OCI-LY7 (cell line): ENCODE measurements around the gene SPNS2. TPM values are rescaled to one million over a fixed set of nuclear protein-coding genes. Genes with fewer than 3 reads are reported as not detected.

Source experiments
- BruUV-seq: library from RNA; stranded (reverse); fragments of 400-500 nt; replicated peaks from 2 replicates; lab custom pipeline; 2021; lab: Mats Ljungman, UMichigan
- CTCF ChIA-PET: fragments of 300-600 bp; sonication (Branson Sonifier 250); formaldehyde crosslinking; loops from one replicate; lab custom pipeline; 2022; ENCODE audit warnings: antibody characterized with exemption; ENCODE audit not compliant: unreplicated experiment; lab: Charles Lee
- POLR2A ChIA-PET: fragments of 300-600 bp; sonication (Branson Sonifier 250); formaldehyde crosslinking; loops from one replicate; lab custom pipeline; 2022; ENCODE audit warnings: antibody characterized with exemption; lab: Charles Lee
- DNase-seq: peaks from one replicate; pipeline ENCODE4 v3.0.0-alpha.2; 2015; ENCODE audit warnings: low spot score
- H2AFZ ChIP-seq: fragments of 200-600 bp; sonication (generic), shearing (Covaris generic); 2 replicates; pipeline ENCODE4 v1.6.1; 2014; ENCODE audit warnings: mild to moderate bottlenecking, antibody characterized with exemption, low read length, moderate library complexity
- H3K27ac ChIP-seq: fragments of 200-600 bp; sonication (generic); 2 replicates; pipeline ENCODE4 v1.5.1; 2014; ENCODE audit warnings: mixed run types, low read depth, mild to moderate bottlenecking, moderate library complexity, low read length, inconsistent platforms; ENCODE audit not compliant: poor library complexity, severe bottlenecking
- H3K36me3 ChIP-seq: fragments of 200-600 bp; sonication (generic); 2 replicates; pipeline ENCODE4 v1.6.1; 2014; ENCODE audit warnings: mild to moderate bottlenecking, antibody characterized with exemption, low read length, moderate library complexity, mixed read lengths; ENCODE audit not compliant: insufficient read depth
- H3K4me1 ChIP-seq: fragments of 200-600 bp; sonication (generic); 2 replicates; pipeline ENCODE4 v1.5.1; 2014; ENCODE audit warnings: mild to moderate bottlenecking, low read length; ENCODE audit not compliant: insufficient read depth, poor library complexity, severe bottlenecking
- H3K4me2 ChIP-seq: fragments of 200-600 bp; sonication (generic); 2 replicates; pipeline ENCODE4 v1.6.1; 2014; ENCODE audit warnings: mild to moderate bottlenecking, low read length
- H3K4me3 ChIP-seq: fragments of 200-600 bp; sonication (generic); 2 replicates; pipeline ENCODE4 v1.5.1; 2014; ENCODE audit warnings: mild to moderate bottlenecking, low read depth, low read length; ENCODE audit not compliant: poor library complexity, severe bottlenecking
- H3K79me2 ChIP-seq: fragments of 200-600 bp; sonication (generic); 2 replicates; pipeline ENCODE4 v1.6.1; 2016; ENCODE audit warnings: low read depth, mild to moderate bottlenecking, low read length, moderate library complexity, mixed read lengths; ENCODE audit not compliant: insufficient read depth
- H3K9me2 ChIP-seq: fragments of 200-600 bp; sonication (generic); 2 replicates; pipeline ENCODE4 v1.6.1; 2016; ENCODE audit warnings: mild to moderate bottlenecking, low read length, mixed read lengths; ENCODE audit not compliant: insufficient read depth
- H3K9me3 ChIP-seq: fragments of 200-600 bp; sonication (generic); 2 replicates; pipeline ENCODE4 v1.6.1; 2014; ENCODE audit warnings: mild to moderate bottlenecking, mixed run types, low read length, mixed read lengths
- H4K20me1 ChIP-seq: fragments of 200-600 bp; sonication (generic); 2 replicates; pipeline ENCODE4 v1.6.1; 2014; ENCODE audit warnings: mild to moderate bottlenecking, antibody characterized with exemption, low read length, moderate library complexity, mixed read lengths; ENCODE audit not compliant: insufficient read depth
- CTCF ChIP-seq: fragments of 200-600 bp; sonication (generic); conservative IDR thresholded peaks from 2 replicates; pipeline ENCODE4 v1.5.1; 2014; ENCODE audit warnings: mild to moderate bottlenecking, antibody characterized with exemption, low read length, moderate library complexity, mixed read lengths
- EZH2phosphoT487 ChIP-seq: fragments of 200-600 bp; sonication (generic); IDR thresholded peaks from 2 replicates; pipeline ENCODE4 v1.6.1; 2018; ENCODE audit warnings: low read depth, borderline replicate concordance, mild to moderate bottlenecking, mixed run types, antibody characterized with exemption, low read length, moderate library complexity, mixed read lengths
- intact Hi-C: fragments of 100-400 bp; cut with micrococcal nuclease; formaldehyde crosslinking; loops from one replicate; pipeline ENCODE4 v1.10.0; 2022; ENCODE audit not compliant: unreplicated experiment
- total RNA-seq, 2 experiments: library from RNA; depleted of rRNA in 1 of 2; stranded (reverse); fragments of >200 nt in 1 of 2; shearing (Covaris generic) in 1 of 2; gene quantifications; 2 replicates each; pipeline ENCODE4 v1.2.3, GENCODE V29; 2014 to 2022

SPNS2 gene
- total RNA-seq, 2 experiments from 2014 or later = 1.6 to 5.4 TPM

GRCh38 chr17:4539025-4539424, 40.3 kb downstream of the SPNS2 start:
- Histone ChIP-seq H3K36me3 (peaks cover 75% of the 10 kb centered on the region), H3K4me3 (no peak overlapping the region), H3K4me1 (no peaks in the 10 kb centered on the region), H3K4me2 (no peak overlapping the region), H3K9me2 (no peaks in the 10 kb centered on the region), H4K20me1 (no peaks in the 10 kb centered on the region), H3K9me3 (no peaks in the 10 kb centered on the region), H3K79me2 (no peaks in the 10 kb centered on the region), H2AFZ (no peak overlapping the region), H3K27ac (no peak overlapping the region)
- no peak for DNase-seq
- TF ChIP-seq EZH2phosphoT487 = no peak
- TF ChIP-seq CTCF = no peak
- ChIA-PET POLR2A (interaction anchor here (0.6 kb wide), 1 partner anchor 17 kb away, joined by 3 read pairs; no protein-coding TSS in a partner anchor), CTCF (no interaction called here)
- intact Hi-C loops = no loop called here
- TSS peak; percentile 84 for BruUV-seq

- no peak overlapping the region for H3K4me3 ChIP-seq
- no TSS peak for BruUV-seq
- H3K4me2 ChIP-seq = no peak overlapping the region
- intact Hi-C loops = no loop called here
- no peaks in the 10 kb centered on the region for H3K4me1 ChIP-seq
- POLR2A ChIA-PET = no interaction called here
- H3K9me2 ChIP-seq = no peaks in the 10 kb centered on the region
- no peaks in the 10 kb centered on the region for H4K20me1 ChIP-seq
- TF ChIP-seq CTCF (no peak), EZH2phosphoT487 (no peak)
- no peaks in the 10 kb centered on the region for H3K9me3 ChIP-seq
- CTCF ChIA-PET = no interaction called here
- no peak overlapping the region for H3K27ac ChIP-seq
- H3K79me2 ChIP-seq = no peaks in the 10 kb centered on the region
- H2AFZ ChIP-seq = no peak overlapping the region
- no peak for DNase-seq
- H3K36me3 ChIP-seq = peaks cover 79% of the 10 kb centered on the region
These were observed 41.0 kb downstream of the SPNS2 start for GRCh38 chr17:4539576-4540223.

- no peaks in the 10 kb centered on the region for H3K79me2 ChIP-seq
- no peaks in the 10 kb centered on the region for H3K9me2 ChIP-seq
- H3K4me3 ChIP-seq = no peak overlapping the region
- no peak for TF ChIP-seq EZH2phosphoT487
- TF ChIP-seq CTCF = peak; percentile 54
- DNase-seq = no peak
- no peak overlapping the region for H3K4me2 ChIP-seq
- ChIA-PET CTCF (no interaction called here), POLR2A (no interaction called here)
- no TSS peak for BruUV-seq
- H3K9me3 ChIP-seq = no peaks in the 10 kb centered on the region
- intact Hi-C loops = no loop called here
- peaks cover 82% of the 10 kb centered on the region for H3K36me3 ChIP-seq
- H3K27ac ChIP-seq = no peak overlapping the region
- no peaks in the 10 kb centered on the region for H3K4me1 ChIP-seq
- H4K20me1 ChIP-seq = no peaks in the 10 kb centered on the region
- H2AFZ ChIP-seq = no peak overlapping the region
These were observed 41.6 kb downstream of the SPNS2 start for GRCh38 chr17:4540224-4540651.
